ENCODE results near the gene HBS1L.

HBS1L gene

DNA sequence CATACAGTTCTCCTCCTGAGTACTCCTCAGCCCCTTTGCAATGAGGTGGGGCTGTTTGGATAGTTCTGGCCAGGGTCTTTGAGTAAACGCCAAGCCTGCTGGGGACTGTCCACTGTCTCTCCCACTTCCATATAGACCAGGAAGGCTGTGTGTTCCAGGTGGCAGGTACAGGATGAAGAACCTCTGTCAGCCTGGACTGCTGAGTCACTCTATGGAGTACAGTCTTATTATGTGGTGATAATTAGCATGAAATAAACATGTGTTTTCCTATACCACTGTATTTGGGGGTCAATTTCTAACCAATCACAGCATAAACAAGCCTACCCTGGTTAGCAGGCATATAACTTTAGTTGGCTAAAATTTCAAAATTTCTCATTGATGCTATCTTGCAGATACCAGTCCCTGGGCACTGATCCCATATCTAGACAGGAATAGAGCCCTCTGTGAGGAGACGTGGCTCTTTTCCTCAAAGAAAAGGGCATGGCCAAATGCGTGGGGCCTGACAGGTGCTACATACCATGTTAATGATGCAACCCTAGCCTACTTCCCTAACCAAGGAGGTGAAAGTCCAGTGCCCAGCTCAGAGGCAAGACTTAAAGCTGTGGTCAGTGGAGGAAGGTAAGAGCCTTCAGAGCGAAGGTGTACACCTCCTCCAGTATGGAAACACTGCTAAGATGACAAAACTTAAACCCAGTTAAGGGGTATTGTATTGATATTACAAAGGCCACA is 100.2 kb downstream of the HBS1L start:
- Mint-ChIP-seq H3K9me3 (peaks cover 9% of the 10 kb centered on the region), H3K27me3 (ENCODE audit: low read depth) (no peaks in the 10 kb centered on the region), H3K4me3 (no peak overlapping the region), H3K36me3 (ENCODE audit: low read depth) (peaks cover 9% of the 10 kb centered on the region), H3K4me1 (ENCODE audit: low read depth) (peaks cover 3% of the 10 kb centered on the region), H3K27ac (no peak overlapping the region)
- no peak for DNase-seq (ENCODE audit: low spot score)

DNA sequence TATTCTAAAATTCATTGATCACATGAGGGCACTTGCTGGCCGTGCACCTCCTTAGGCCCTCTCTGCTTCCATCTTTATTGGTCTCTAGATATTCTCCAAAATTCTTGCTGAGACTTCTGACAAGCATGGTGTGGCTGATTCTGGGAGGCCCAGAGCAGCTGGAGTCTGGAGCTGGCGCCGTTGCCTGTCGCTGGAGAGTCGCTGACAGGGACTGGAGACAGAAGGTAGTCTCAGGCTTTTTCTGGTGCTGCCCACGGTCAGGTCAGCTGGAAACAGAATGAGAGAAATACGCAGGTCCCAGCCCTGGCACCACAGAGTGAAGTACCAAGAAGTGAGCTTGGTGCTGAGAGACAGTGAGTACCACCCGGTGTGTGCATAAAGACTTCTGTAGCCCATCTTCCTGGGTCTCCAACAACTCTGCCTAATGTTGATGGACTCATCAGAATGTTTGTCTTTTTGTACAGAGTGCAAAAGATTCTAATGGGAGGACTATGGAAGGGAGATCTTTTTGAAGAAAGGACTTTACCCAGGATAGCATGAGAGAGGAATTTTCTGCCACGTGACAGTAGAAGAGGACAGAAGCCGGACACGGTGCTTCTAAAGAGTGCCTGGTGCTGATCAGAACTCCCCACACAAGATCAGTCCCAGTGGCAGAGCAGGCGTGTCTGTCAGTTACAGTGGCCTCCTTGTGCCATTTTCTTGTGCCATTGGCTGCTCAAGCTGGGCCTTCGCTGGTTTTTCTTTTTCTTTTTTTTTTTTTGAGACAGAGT is 102.9 kb downstream of the HBS1L start:
- peaks cover 5% of the 10 kb centered on the region for H3K9me3 Mint-ChIP-seq
- H3K36me3 Mint-ChIP-seq (ENCODE audit: low read depth) = no peaks in the 10 kb centered on the region
- no peaks in the 10 kb centered on the region for H3K27me3 Mint-ChIP-seq (ENCODE audit: low read depth)
- H3K4me3 Mint-ChIP-seq = no peak overlapping the region
- H3K4me1 Mint-ChIP-seq (ENCODE audit: low read depth) = peaks cover 2% of the 10 kb centered on the region
- no peak overlapping the region for H3K27ac Mint-ChIP-seq
- DNase-seq (ENCODE audit: low spot score) = no peak

- Mint-ChIP-seq H3K27me3 (ENCODE audit: low read depth) (no peaks in the 10 kb centered on the region), H3K4me1 (ENCODE audit: low read depth) (peaks cover 2% of the 10 kb centered on the region), H3K27ac (no peak overlapping the region), H3K4me3 (no peak overlapping the region), H3K9me3 (peaks cover 5% of the 10 kb centered on the region), H3K36me3 (ENCODE audit: low read depth) (no peaks in the 10 kb centered on the region)
- no peak for DNase-seq (ENCODE audit: low spot score)
Measured at GRCh38 chr6:134950482-134950881, 104.1 kb downstream of the HBS1L start.

GRCh38 chr6:134949927-134950326 is 104.7 kb downstream of the HBS1L start, which contains the start of gene ALDH8A1:
TSS of gene ALDH8A1 (minus strand) at chr6:134950101. CDS start at chr6:134950053, 48 bp downstream.
- Mint-ChIP-seq H3K4me3 (no peak within 1 kb of the TSS), H3K4me1 (ENCODE audit: low read depth) (peaks cover 2% of the 10 kb centered on the region), H3K27me3 (ENCODE audit: low read depth) (no peaks in the 10 kb centered on the region), H3K9me3 (peaks cover 5% of the 10 kb centered on the region), H3K27ac (no peak within 1 kb of the TSS), H3K36me3 (ENCODE audit: low read depth) (no peaks in the 10 kb centered on the region)
- DNase-seq (ENCODE audit: low spot score) = no peak

DNA sequence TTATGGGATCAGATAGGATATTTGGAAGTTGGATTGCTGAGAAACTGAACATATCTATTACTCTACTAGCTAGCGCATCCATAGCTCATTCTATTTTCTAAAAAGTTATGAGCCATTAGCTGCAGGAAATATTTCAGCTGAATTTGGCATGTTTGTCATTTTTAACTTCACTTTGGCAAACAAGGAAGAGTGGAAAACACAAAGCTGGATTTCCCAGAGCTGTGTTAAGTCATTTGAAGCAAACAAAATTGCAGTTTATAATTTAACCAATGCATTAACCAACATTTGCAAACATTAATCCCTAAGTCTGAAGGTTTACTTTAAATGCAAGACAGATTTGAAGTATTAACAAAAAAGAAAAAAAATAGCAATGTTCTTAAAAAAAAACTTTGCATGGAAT is 105.9 kb downstream of the HBS1L start:
- Mint-ChIP-seq H3K27me3 (ENCODE audit: low read depth) (no peaks in the 10 kb centered on the region), H3K9me3 (peaks cover 5% of the 10 kb centered on the region), H3K4me1 (ENCODE audit: low read depth) (peaks cover 2% of the 10 kb centered on the region), H3K36me3 (ENCODE audit: low read depth) (no peaks in the 10 kb centered on the region), H3K27ac (no peak overlapping the region), H3K4me3 (no peak overlapping the region)
- DNase-seq (ENCODE audit: low spot score) = no peak

- Mint-ChIP-seq H3K4me1 (ENCODE audit: low read depth) (peaks cover 2% of the 10 kb centered on the region), H3K27me3 (ENCODE audit: low read depth) (no peaks in the 10 kb centered on the region), H3K27ac (no peak overlapping the region), H3K36me3 (ENCODE audit: low read depth) (no peaks in the 10 kb centered on the region), H3K9me3 (peaks cover 5% of the 10 kb centered on the region), H3K4me3 (no peak overlapping the region)
- no peak for DNase-seq (ENCODE audit: low spot score)
Measured at GRCh38 chr6:134948142-134948541, 106.5 kb downstream of the HBS1L start.

GRCh38 chr6:134945045-134945444 is 109.6 kb downstream of the HBS1L start:
- DNase-seq (ENCODE audit: low spot score) = no peak
- Mint-ChIP-seq H3K27me3 (ENCODE audit: low read depth) (no peaks in the 10 kb centered on the region), H3K4me1 (ENCODE audit: low read depth) (no peaks in the 10 kb centered on the region), H3K27ac (no peak overlapping the region), H3K9me3 (peaks cover 5% of the 10 kb centered on the region), H3K4me3 (no peak overlapping the region), H3K36me3 (ENCODE audit: low read depth) (no peaks in the 10 kb centered on the region)

DNA sequence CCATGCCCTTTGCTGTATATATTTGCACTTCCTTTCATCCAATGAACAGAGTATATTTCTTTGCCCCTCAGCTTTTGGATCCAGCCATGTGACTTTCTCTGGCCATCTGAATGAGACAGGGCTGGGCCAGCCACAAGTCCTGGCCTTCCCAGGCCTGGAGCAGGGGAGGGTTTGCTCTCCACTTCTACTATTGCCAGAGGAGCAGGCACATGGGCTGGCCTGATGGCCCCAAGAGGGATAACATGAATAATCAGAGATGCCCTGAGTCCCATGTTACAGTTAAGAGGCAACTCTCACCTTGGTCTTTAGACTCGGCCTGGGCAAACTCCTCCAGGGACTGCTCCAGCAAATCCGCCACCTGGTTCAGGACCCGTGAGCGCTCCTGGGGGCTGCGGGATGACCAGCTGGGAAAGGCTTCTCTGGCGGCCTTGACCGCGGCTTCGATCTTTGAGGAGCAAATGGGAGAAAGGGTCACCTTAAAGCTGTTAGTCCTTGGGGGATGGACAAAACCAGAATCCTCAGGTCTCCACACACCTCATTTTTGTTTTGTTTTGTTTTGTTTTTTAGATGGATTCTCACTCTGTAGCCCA is 111.0 kb downstream of the HBS1L start:
- no peak overlapping the region for H3K4me3 Mint-ChIP-seq
- peak overlapping the region; percentile 8 for H3K27ac Mint-ChIP-seq
- no peaks in the 10 kb centered on the region for H3K27me3 Mint-ChIP-seq (ENCODE audit: low read depth)
- H3K9me3 Mint-ChIP-seq = peaks cover 5% of the 10 kb centered on the region
- H3K4me1 Mint-ChIP-seq (ENCODE audit: low read depth) = peaks cover 7% of the 10 kb centered on the region
- H3K36me3 Mint-ChIP-seq (ENCODE audit: low read depth) = no peaks in the 10 kb centered on the region
- no peak for DNase-seq (ENCODE audit: low spot score)

- H3K4me3 Mint-ChIP-seq = no peak overlapping the region
- H3K27me3 Mint-ChIP-seq (ENCODE audit: low read depth) = no peaks in the 10 kb centered on the region
- DNase-seq (ENCODE audit: low spot score) = peak; percentile 65
- no peaks in the 10 kb centered on the region for H3K36me3 Mint-ChIP-seq (ENCODE audit: low read depth)
- H3K9me3 Mint-ChIP-seq = no peaks in the 10 kb centered on the region
- H3K4me1 Mint-ChIP-seq (ENCODE audit: low read depth) = peaks cover 7% of the 10 kb centered on the region
- peak overlapping the region; percentile 56 for H3K27ac Mint-ChIP-seq
Measured at GRCh38 chr6:134938896-134939295, 115.7 kb downstream of the HBS1L start.

- H3K27me3 Mint-ChIP-seq (ENCODE audit: low read depth) = no peaks in the 10 kb centered on the region
- no peaks in the 10 kb centered on the region for H3K36me3 Mint-ChIP-seq (ENCODE audit: low read depth)
- H3K9me3 Mint-ChIP-seq = no peaks in the 10 kb centered on the region
- H3K4me1 Mint-ChIP-seq (ENCODE audit: low read depth) = peaks cover 7% of the 10 kb centered on the region
- H3K27ac Mint-ChIP-seq = no peak overlapping the region
- no peak for DNase-seq (ENCODE audit: low spot score)
- no peak overlapping the region for H3K4me3 Mint-ChIP-seq
Measured at GRCh38 chr6:134937426-134937825, 117.2 kb downstream of the HBS1L start.

- Mint-ChIP-seq H3K27me3 (ENCODE audit: low read depth) (no peaks in the 10 kb centered on the region), H3K36me3 (ENCODE audit: low read depth) (no peaks in the 10 kb centered on the region), H3K4me3 (no peak overlapping the region), H3K27ac (no peak overlapping the region), H3K9me3 (no peaks in the 10 kb centered on the region), H3K4me1 (ENCODE audit: low read depth) (peaks cover 7% of the 10 kb centered on the region)
- no peak for DNase-seq (ENCODE audit: low spot score)
Measured at GRCh38 chr6:134936931-134937330, 117.7 kb downstream of the HBS1L start.

DNA sequence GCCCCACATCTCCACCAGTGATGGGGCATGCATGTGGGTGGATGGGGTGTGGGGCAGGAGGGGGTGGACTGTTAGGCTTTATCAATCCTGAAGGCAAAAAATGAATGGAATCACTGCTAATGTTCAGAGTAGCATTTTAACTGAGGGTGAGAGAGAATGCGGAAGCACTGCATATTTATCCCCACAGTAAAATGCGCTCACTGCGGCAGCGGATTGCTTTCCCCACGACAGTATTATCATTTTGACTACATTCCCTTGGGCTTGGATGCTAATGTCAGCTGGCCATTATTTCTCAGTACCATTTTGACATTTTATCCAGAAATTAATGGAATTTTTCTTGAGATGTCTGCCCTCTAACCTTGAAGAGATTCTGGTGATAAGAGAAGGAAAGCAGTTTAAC is 118.1 kb downstream of the HBS1L start:
- H3K27me3 Mint-ChIP-seq (ENCODE audit: low read depth) = no peaks in the 10 kb centered on the region
- H3K27ac Mint-ChIP-seq = no peak overlapping the region
- H3K4me1 Mint-ChIP-seq (ENCODE audit: low read depth) = peaks cover 7% of the 10 kb centered on the region
- H3K4me3 Mint-ChIP-seq = no peak overlapping the region
- no peaks in the 10 kb centered on the region for H3K9me3 Mint-ChIP-seq
- no peak for DNase-seq (ENCODE audit: low spot score)
- no peaks in the 10 kb centered on the region for H3K36me3 Mint-ChIP-seq (ENCODE audit: low read depth)

- no peak overlapping the region for H3K4me3 Mint-ChIP-seq
- no peaks in the 10 kb centered on the region for H3K36me3 Mint-ChIP-seq (ENCODE audit: low read depth)
- no peaks in the 10 kb centered on the region for H3K9me3 Mint-ChIP-seq
- H3K27me3 Mint-ChIP-seq (ENCODE audit: low read depth) = no peaks in the 10 kb centered on the region
- peaks cover 7% of the 10 kb centered on the region for H3K4me1 Mint-ChIP-seq (ENCODE audit: low read depth)
- no peak for DNase-seq (ENCODE audit: low spot score)
- no peak overlapping the region for H3K27ac Mint-ChIP-seq
Measured at GRCh38 chr6:134934793-134935485, 119.7 kb downstream of the HBS1L start.
